ENCODE data around the gene GCGR. TPM values are rescaled to one million over a fixed set of nuclear protein-coding genes. Genes with fewer than 3 reads are reported as not detected.

Gene GCGR
- total and polyA plus RNA-seq, 3 experiments from 2014 or later, result not detected

Other genes with a start within 250 kb of the GCGR start
- 100 to 1,000 TPM; 125 to 126 TPM for gene NPLOC4, start 167.0 kb upstream of the GCGR start, total RNA-seq
- 63.1 TPM for gene NPLOC4, start 167.0 kb upstream of the GCGR start, polyA plus RNA-seq
- gene TSPAN10, start 167.0 kb upstream of the GCGR start, total RNA-seq, result under 1 TPM; 0.31 TPM
- 0.49 TPM for gene TSPAN10, start 167.0 kb upstream of the GCGR start, polyA plus RNA-seq
- gene PDE6G, start 147.6 kb upstream of the GCGR start, total RNA-seq, result 1 to 10 TPM; 1.9 to 2.2 TPM
- gene PDE6G, start 147.6 kb upstream of the GCGR start, polyA plus RNA-seq, result 1.5 TPM
- 10 to 100 TPM; 50.8 to 55.7 TPM for gene OXLD1, start 137.5 kb upstream of the GCGR start, total RNA-seq
- 78.9 TPM for gene OXLD1, start 137.5 kb upstream of the GCGR start, polyA plus RNA-seq
- 10 to 100 TPM; 68.6 to 70.7 TPM for gene CCDC137, start 137.4 kb upstream of the GCGR start, total RNA-seq
- 22.2 TPM for gene CCDC137, start 137.4 kb upstream of the GCGR start, polyA plus RNA-seq
- gene ARL16, start 120.4 kb upstream of the GCGR start, total RNA-seq, result 10 to 100 TPM; 16.3 to 19.7 TPM
- gene ARL16, start 120.4 kb upstream of the GCGR start, polyA plus RNA-seq, result 33.0 TPM
- 100 to 1,000 TPM; 122 to 135 TPM for gene HGS, start 120.1 kb upstream of the GCGR start, total RNA-seq
- gene HGS, start 120.1 kb upstream of the GCGR start, polyA plus RNA-seq, result 36.7 TPM
- 100 to 1,000 TPM; 246 to 255 TPM for gene MRPL12, start 100.8 kb upstream of the GCGR start, total RNA-seq
- 53.6 TPM for gene MRPL12, start 100.8 kb upstream of the GCGR start, polyA plus RNA-seq
- 10 to 100 TPM; 34.1 to 34.7 TPM for gene SLC25A10, start 91.9 kb upstream of the GCGR start, total RNA-seq
- 4.9 TPM for gene SLC25A10, start 91.9 kb upstream of the GCGR start, polyA plus RNA-seq
- gene MCRIP1, start 29.1 kb downstream of the GCGR start, total RNA-seq, result 10 to 100 TPM; 56.1 to 57.0 TPM
- gene MCRIP1, start 29.1 kb downstream of the GCGR start, polyA plus RNA-seq, result 76.1 TPM
- gene PPP1R27, start 30.9 kb downstream of the GCGR start, total RNA-seq, result not detected
- not detected for gene PPP1R27, start 30.9 kb downstream of the GCGR start, polyA plus RNA-seq
- 100 to 1,000 TPM; 463 to 482 TPM for gene P4HB, start 56.4 kb downstream of the GCGR start, total RNA-seq
- 342 TPM for gene P4HB, start 56.4 kb downstream of the GCGR start, polyA plus RNA-seq
- 100 to 1,000 TPM; 662 to 677 TPM for gene ARHGDIA, start 67.2 kb downstream of the GCGR start, total RNA-seq
- gene ARHGDIA, start 67.2 kb downstream of the GCGR start, polyA plus RNA-seq, result 237 TPM
- 100 to 1,000 TPM; 326 to 337 TPM for gene ALYREF, start 87.4 kb downstream of the GCGR start, total RNA-seq
- gene ALYREF, start 87.4 kb downstream of the GCGR start, polyA plus RNA-seq, result 60.4 TPM
- 100 to 1,000 TPM; 146 to 149 TPM for gene ANAPC11, start 87.6 kb downstream of the GCGR start, total RNA-seq
- gene ANAPC11, start 87.6 kb downstream of the GCGR start, polyA plus RNA-seq, result 287 TPM
- gene NPB, start 98.1 kb downstream of the GCGR start, total RNA-seq, result under 1 TPM; 0.57 to 0.62 TPM
- not detected for gene NPB, start 98.1 kb downstream of the GCGR start, polyA plus RNA-seq
- gene PCYT2, start 107.2 kb downstream of the GCGR start, total RNA-seq, result 10 to 100 TPM; 30.3 to 31.6 TPM
- 35.7 TPM for gene PCYT2, start 107.2 kb downstream of the GCGR start, polyA plus RNA-seq
- gene SIRT7, start 114.0 kb downstream of the GCGR start, total RNA-seq, result 10 to 100 TPM; 41.4 to 41.7 TPM
- gene SIRT7, start 114.0 kb downstream of the GCGR start, polyA plus RNA-seq, result 40.1 TPM
- 10 to 100 TPM; 28.4 to 34.7 TPM for gene MAFG, start 123.6 kb downstream of the GCGR start, total RNA-seq
- 2.5 TPM for gene MAFG, start 123.6 kb downstream of the GCGR start, polyA plus RNA-seq
- 100 to 1,000 TPM; 128 to 138 TPM for gene PYCR1, start 133.2 kb downstream of the GCGR start, total RNA-seq
- 0.63 TPM for gene PYCR1, start 133.2 kb downstream of the GCGR start, polyA plus RNA-seq
- not detected for gene MYADML2, start 143.1 kb downstream of the GCGR start, total RNA-seq
- gene MYADML2, start 143.1 kb downstream of the GCGR start, polyA plus RNA-seq, result not detected
- gene NOTUM, start 157.0 kb downstream of the GCGR start, total RNA-seq, result under 1 TPM; 0.33 to 0.35 TPM
- gene NOTUM, start 157.0 kb downstream of the GCGR start, polyA plus RNA-seq, result not detected
- gene ASPSCR1, start 173.5 kb downstream of the GCGR start, total RNA-seq, result 10 to 100 TPM; 32.0 to 35.9 TPM
- gene ASPSCR1, start 173.5 kb downstream of the GCGR start, polyA plus RNA-seq, result 29.2 TPM
- gene CENPX, start 218.7 kb downstream of the GCGR start, total RNA-seq, result 100 to 1,000 TPM; 143 to 158 TPM
- gene CENPX, start 218.7 kb downstream of the GCGR start, polyA plus RNA-seq, result 56.7 TPM
- gene LRRC45, start 219.2 kb downstream of the GCGR start, total RNA-seq, result 10 to 100 TPM; 26.8 to 27.6 TPM
- gene LRRC45, start 219.2 kb downstream of the GCGR start, polyA plus RNA-seq, result 10.1 TPM
- gene RAC3, start 227.5 kb downstream of the GCGR start, total RNA-seq, result 1 to 10 TPM; 4.2 to 4.5 TPM
- gene RAC3, start 227.5 kb downstream of the GCGR start, polyA plus RNA-seq, result not detected
- 100 to 1,000 TPM; 117 to 127 TPM for gene DCXR, start 233.5 kb downstream of the GCGR start, total RNA-seq
- 108 TPM for gene DCXR, start 233.5 kb downstream of the GCGR start, polyA plus RNA-seq
- gene RFNG, start 247.7 kb downstream of the GCGR start, total RNA-seq, result 10 to 100 TPM; 18.1 to 19.4 TPM
- gene RFNG, start 247.7 kb downstream of the GCGR start, polyA plus RNA-seq, result 7.3 TPM
- 100 to 1,000 TPM; 122 to 125 TPM for gene GPS1, start 247.7 kb downstream of the GCGR start, total RNA-seq
- gene GPS1, start 247.7 kb downstream of the GCGR start, polyA plus RNA-seq, result 151 TPM

Measured in CD8-positive, alpha-beta memory T cell (primary cell).